ENCODE measurements around the gene EPB41L3. TPM values are rescaled to one million over a fixed set of nuclear protein-coding genes. Genes with fewer than 3 reads are reported as not detected.

EPB41L3 gene
- total RNA-seq, 1 experiment from 2014 or later = 16.1 TPM

DNA sequence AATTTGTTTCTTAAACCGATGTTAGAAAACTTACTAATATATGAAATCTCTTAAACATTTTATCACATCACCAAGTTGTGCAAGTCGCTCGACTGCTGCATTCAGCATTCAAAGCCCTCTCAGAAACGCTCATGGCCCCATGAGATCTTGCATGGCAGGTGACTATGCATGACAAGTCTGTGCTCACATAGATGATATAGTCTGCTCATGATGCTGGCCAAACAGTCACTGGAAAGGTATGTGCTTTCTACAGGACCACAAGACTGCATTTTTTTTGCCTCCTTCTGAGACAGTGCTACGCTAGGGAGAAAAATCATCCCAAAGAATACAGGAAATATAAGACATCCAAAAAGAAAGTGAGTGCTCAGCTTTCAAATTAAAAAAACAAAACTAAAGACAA is 150.0 kb downstream of the EPB41L3 start:
- Histone ChIP-seq H2BK12ac (ENCODE audit: insufficient read length, low read depth, low read length) (no peak overlapping the region), H3K9ac (ENCODE audit: extremely low read depth, insufficient read length, low read length) (no peak overlapping the region), H3K4ac (ENCODE audit: low read depth, low read length) (no peak overlapping the region), H3K14ac (ENCODE audit: insufficient read depth, low read length) (no peak overlapping the region), H3T11ph (ENCODE audit: low read length) (no peak overlapping the region), H3K56ac (ENCODE audit: insufficient read length, low read depth, low read length) (no peak overlapping the region), H2AFZ (ENCODE audit: low read length) (no peak overlapping the region), H3K79me2 (ENCODE audit: insufficient read depth, low read length) (no peaks in the 10 kb centered on the region), H4K5ac (ENCODE audit: insufficient read length, low read depth, low read length) (no peak overlapping the region), H2BK20ac (ENCODE audit: low read depth, low read length, poor library complexity, severe bottlenecking) (no peak overlapping the region), H3K23ac (ENCODE audit: insufficient read length, low read depth, low read length) (no peak overlapping the region), H2BK15ac (ENCODE audit: low read depth, low read length) (no peak overlapping the region), H4K91ac (ENCODE audit: insufficient read length, low read depth, low read length) (no peak overlapping the region), H4K8ac (replicated peaks; ENCODE audit: insufficient read length, low read depth, low read length) (no peak overlapping the region), H3K23me2 (ENCODE audit: insufficient read length, low read depth, low read length, poor library complexity, severe bottlenecking) (no peaks in the 10 kb centered on the region), H3K4me1 (ENCODE audit: insufficient read depth, low read length) (peaks cover 2% of the 10 kb centered on the region; the same call in 1 of the 2 replicates), H2BK120ac (ENCODE audit: low read depth, low read length, poor library complexity, severe bottlenecking) (no peak overlapping the region), H3K18ac (ENCODE audit: insufficient read length, low read depth, low read length) (no peak overlapping the region), H3K79me1 (ENCODE audit: insufficient read depth, low read depth, low read length, poor library complexity, severe bottlenecking) (no peaks in the 10 kb centered on the region), H3K27me3 (ENCODE audit: insufficient read depth, low read length) (no peaks in the 10 kb centered on the region), H2AK5ac (ENCODE audit: insufficient read length, low read length) (no peak overlapping the region), H3K27ac (ENCODE audit: insufficient read length, low read depth, low read length) (no peak overlapping the region), H2BK5ac (ENCODE audit: insufficient read length, low read length) (no peak overlapping the region), H3K9me3 (ENCODE audit: control insufficient read depth, low read depth, low read length) (no peaks in the 10 kb centered on the region), H3K4me2 (ENCODE audit: insufficient read depth, insufficient read length, low read length) (no peak overlapping the region), H4K20me1 (ENCODE audit: control insufficient read depth, insufficient read depth, insufficient read length) (no peaks in the 10 kb centered on the region)
- DNase-seq = no peak
- peaks cover 12 to 13% of the 10 kb centered on the region in 2 experiments for H3K4me1 Mint-ChIP-seq
- H3K27ac Mint-ChIP-seq = no peak overlapping the region
- H3K27me3 Mint-ChIP-seq (ENCODE audit: low read depth) = no peaks in the 10 kb centered on the region
- H3K9me3 Mint-ChIP-seq = no peaks in the 10 kb centered on the region; a peak in 1 of 5 replicates
- H3K36me3 Mint-ChIP-seq (ENCODE audit: insufficient read depth in 1 of 3, low read depth in 3 of 3) = peaks cover 0 to 5% (median 3%) of the 10 kb centered on the region in 3 experiments; a peak in 3 of 7 replicates
- H3K4me3 Mint-ChIP-seq = no peak overlapping the region
- TF ChIP-seq, protein P1, sequence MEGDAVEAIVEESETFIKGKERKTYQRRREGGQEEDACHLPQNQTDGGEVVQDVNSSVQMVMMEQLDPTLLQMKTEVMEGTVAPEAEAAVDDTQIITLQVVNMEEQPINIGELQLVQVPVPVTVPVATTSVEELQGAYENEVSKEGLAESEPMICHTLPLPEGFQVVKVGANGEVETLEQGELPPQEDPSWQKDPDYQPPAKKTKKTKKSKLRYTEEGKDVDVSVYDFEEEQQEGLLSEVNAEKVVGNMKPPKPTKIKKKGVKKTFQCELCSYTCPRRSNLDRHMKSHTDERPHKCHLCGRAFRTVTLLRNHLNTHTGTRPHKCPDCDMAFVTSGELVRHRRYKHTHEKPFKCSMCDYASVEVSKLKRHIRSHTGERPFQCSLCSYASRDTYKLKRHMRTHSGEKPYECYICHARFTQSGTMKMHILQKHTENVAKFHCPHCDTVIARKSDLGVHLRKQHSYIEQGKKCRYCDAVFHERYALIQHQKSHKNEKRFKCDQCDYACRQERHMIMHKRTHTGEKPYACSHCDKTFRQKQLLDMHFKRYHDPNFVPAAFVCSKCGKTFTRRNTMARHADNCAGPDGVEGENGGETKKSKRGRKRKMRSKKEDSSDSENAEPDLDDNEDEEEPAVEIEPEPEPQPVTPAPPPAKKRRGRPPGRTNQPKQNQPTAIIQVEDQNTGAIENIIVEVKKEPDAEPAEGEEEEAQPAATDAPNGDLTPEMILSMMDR (conservative IDR thresholded peaks at IDR 0.05) = no peak
- no CpG with 5 or more reads among the region's 5 CpGs for WGBS (ENCODE audit: extremely low coverage, insufficient read length, low lambda C conversion rate)

Data from H9 (cell line).